ENCODE results near the gene PEX19.
A peak's percentile ranks its signal among the peaks of the same experiment; 100 is the strongest.

DNA sequence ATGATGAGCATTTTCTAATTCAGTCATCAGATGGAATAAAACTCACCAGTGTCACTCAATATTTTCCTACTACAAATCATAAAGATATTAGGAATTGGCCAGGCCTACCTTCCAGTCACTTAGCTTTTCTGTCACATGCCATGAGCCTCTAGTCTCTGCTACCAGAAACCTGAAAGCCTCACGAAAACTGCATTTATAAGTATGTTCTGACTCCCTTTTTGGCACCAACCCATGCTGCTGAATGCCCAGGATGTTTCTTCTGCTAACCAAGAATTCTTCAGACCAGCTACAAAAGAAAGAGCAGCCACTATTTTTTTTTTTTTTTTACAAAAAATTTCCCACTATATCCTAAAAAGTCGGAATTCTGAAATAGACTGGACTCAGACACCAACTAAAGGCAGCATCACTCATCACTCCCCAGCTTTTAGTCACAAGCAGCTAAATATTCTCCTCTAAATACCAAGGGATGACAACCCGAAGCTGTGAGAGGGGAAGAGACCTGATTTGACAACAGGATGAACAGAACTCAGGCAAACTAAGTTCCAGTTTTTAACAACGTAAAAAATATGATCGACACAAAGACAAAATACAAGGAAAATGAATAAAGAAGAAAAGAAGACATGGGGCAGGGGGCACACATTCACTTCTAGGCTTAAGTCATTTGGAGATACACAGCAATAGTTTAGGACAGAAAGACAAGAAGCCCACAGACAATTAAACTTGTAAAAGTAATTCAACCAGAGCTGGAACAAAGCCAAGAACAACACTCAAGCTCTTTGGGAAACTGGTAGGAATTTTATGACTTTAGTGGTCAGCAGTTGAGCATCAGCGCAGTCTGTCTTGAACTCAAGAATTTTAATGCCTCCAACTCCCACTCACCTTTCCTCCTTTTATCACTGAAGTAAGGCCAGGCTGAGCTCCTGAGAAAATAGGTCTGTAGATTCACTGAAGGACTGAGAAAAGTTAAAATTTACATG lies 24.2 kb downstream of the PEX19 start:
- no peak for TF ChIP-seq TAF1 (IDR thresholded peaks at IDR 0.05; ENCODE audit: low read depth)
- TF ChIP-seq, protein P1, sequence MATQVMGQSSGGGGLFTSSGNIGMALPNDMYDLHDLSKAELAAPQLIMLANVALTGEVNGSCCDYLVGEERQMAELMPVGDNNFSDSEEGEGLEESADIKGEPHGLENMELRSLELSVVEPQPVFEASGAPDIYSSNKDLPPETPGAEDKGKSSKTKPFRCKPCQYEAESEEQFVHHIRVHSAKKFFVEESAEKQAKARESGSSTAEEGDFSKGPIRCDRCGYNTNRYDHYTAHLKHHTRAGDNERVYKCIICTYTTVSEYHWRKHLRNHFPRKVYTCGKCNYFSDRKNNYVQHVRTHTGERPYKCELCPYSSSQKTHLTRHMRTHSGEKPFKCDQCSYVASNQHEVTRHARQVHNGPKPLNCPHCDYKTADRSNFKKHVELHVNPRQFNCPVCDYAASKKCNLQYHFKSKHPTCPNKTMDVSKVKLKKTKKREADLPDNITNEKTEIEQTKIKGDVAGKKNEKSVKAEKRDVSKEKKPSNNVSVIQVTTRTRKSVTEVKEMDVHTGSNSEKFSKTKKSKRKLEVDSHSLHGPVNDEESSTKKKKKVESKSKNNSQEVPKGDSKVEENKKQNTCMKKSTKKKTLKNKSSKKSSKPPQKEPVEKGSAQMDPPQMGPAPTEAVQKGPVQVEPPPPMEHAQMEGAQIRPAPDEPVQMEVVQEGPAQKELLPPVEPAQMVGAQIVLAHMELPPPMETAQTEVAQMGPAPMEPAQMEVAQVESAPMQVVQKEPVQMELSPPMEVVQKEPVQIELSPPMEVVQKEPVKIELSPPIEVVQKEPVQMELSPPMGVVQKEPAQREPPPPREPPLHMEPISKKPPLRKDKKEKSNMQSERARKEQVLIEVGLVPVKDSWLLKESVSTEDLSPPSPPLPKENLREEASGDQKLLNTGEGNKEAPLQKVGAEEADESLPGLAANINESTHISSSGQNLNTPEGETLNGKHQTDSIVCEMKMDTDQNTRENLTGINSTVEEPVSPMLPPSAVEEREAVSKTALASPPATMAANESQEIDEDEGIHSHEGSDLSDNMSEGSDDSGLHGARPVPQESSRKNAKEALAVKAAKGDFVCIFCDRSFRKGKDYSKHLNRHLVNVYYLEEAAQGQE (IDR thresholded peaks at IDR 0.05; ENCODE audit: low read depth): no peak
- no peak for TF ChIP-seq RAD21 (IDR thresholded peaks at IDR 0.05; ENCODE audit: low read depth)
- TF ChIP-seq CEBPB (IDR thresholded peaks at IDR 0.05): no peak
- TF ChIP-seq NFIC (IDR thresholded peaks at IDR 0.05): peak; percentile 75
- no peak for TF ChIP-seq MAX (IDR thresholded peaks at IDR 0.05)
- no peak for TF ChIP-seq EP300 (IDR thresholded peaks at IDR 0.05; ENCODE audit: borderline replicate concordance)
